H1 (cell line): Measurements from ENCODE around the gene ENPP6. TPM values are rescaled to one million over a fixed set of nuclear protein-coding genes. Genes with fewer than 3 reads are reported as not detected.

Source experiments
- CTCF ChIA-PET: fragments of 300-600 bp; sonication (Branson Sonifier 250); formaldehyde crosslinking; loops from one replicate; lab custom pipeline; 2021; ENCODE audit not compliant: partially characterized antibody; lab: Charles Lee
- POLR2A ChIA-PET: fragments of 300-600 bp; sonication (Branson Sonifier 250); formaldehyde crosslinking; loops from one replicate; lab custom pipeline; 2021; ENCODE audit warnings: inconsistent platforms; ENCODE audit not compliant: partially characterized antibody; lab: Charles Lee
- DNase-seq, 2 experiments: peaks; one replicate each; pipeline versions ENCODE4 v3.0.0 to v3.0.0-alpha.2; 2010 to 2022; ENCODE audit warnings: low spot score in 2 of 2, low read depth in 1 of 2, mixed read lengths in 1 of 2
- FAIRE-seq: peaks from 2 replicates; lab custom pipeline; 2011; peaks lifted over from hg19 to GRCh38; lab: Jason Lieb, UNC
- H2AFZ ChIP-seq: 2 replicates; pipeline ENCODE4 v1.8.1; 2012; ENCODE audit warnings: low read length, inconsistent platforms
- H2AK5ac ChIP-seq: 2 replicates; pipeline ENCODE4 v1.6.1; 2013; ENCODE audit warnings: low read depth, low read length
- H2BK120ac ChIP-seq: replicated peaks from 2 replicates; pipeline ENCODE3; 2013; ENCODE audit warnings: low read depth, low read length, inconsistent platforms
- H2BK12ac ChIP-seq: 2 replicates; pipeline ENCODE4 v1.6.1; 2013; ENCODE audit warnings: low read depth, low read length
- H2BK15ac ChIP-seq: 2 replicates; pipeline ENCODE4 v1.6.1; 2013; ENCODE audit warnings: low read length
- H2BK20ac ChIP-seq: 2 replicates; pipeline ENCODE4 v1.6.1; 2013; ENCODE audit warnings: low read length
- H2BK5ac ChIP-seq: 2 replicates; pipeline ENCODE4 v1.6.1; 2013; ENCODE audit warnings: low read depth, low read length
- H3K14ac ChIP-seq: 2 replicates; pipeline ENCODE4 v1.6.1; 2013; ENCODE audit warnings: inconsistent platforms; ENCODE audit not compliant: insufficient read length
- H3K18ac ChIP-seq: 2 replicates; pipeline ENCODE4 v1.6.1; 2013; ENCODE audit warnings: low read length; ENCODE audit errors: extremely low read depth
- H3K23ac ChIP-seq: 2 replicates; pipeline ENCODE4 v1.6.1; 2013; ENCODE audit warnings: inconsistent platforms; ENCODE audit not compliant: insufficient read length
- H3K23me2 ChIP-seq: 2 replicates; pipeline ENCODE4 v1.6.1; 2013; ENCODE audit warnings: low read depth, low read length
- H3K27ac ChIP-seq: 2 replicates; pipeline ENCODE4 v1.6.1; 2011; ENCODE audit warnings: low read depth, low read length, inconsistent platforms
- H3K27me3 ChIP-seq, 4 experiments: replicated peaks in 1 of 4; 1 replicate in 1 of 4; 2 replicates in 3 of 4; pipeline versions ENCODE4 v1.6.1 to v1.8.1; 2011 to 2013; ENCODE audit warnings: low read length in 3 of 4, mild to moderate bottlenecking in 3 of 4, inconsistent platforms in 2 of 4, mixed read lengths in 2 of 4, moderate library complexity in 1 of 4; ENCODE audit not compliant: control insufficient read depth in 3 of 4, insufficient read depth in 3 of 4; ENCODE audit errors: extremely low read depth in 1 of 4
- H3K36me3 ChIP-seq, 4 experiments: 2 replicates each; pipeline versions ENCODE4 v1.6.1 to v1.8.1; 2011 to 2013; ENCODE audit warnings: mild to moderate bottlenecking in 4 of 4, low read length in 3 of 4, moderate library complexity in 2 of 4, control low read depth in 1 of 4, inconsistent platforms in 1 of 4; ENCODE audit not compliant: insufficient read depth in 4 of 4, control insufficient read depth in 2 of 4
- H3K4ac ChIP-seq: replicated peaks from 2 replicates; pipeline ENCODE3; 2013; ENCODE audit warnings: low read length, low read depth, mixed read lengths, inconsistent platforms; ENCODE audit not compliant: insufficient read length
- H3K4me1 ChIP-seq, 4 experiments: replicated peaks in 1 of 4; 1 replicate in 1 of 4; 2 replicates in 3 of 4; pipeline versions ENCODE4 v1.6.1 to v1.8.1; 2011 to 2013; ENCODE audit warnings: low read length in 3 of 4, inconsistent platforms in 2 of 4, mixed read lengths in 1 of 4; ENCODE audit not compliant: insufficient read depth in 4 of 4, control insufficient read depth in 3 of 4
- H3K4me2 ChIP-seq, 2 experiments: 2 replicates each; pipeline versions ENCODE4 v1.6.1 to v1.8.1; 2011 to 2013; ENCODE audit warnings: low read depth in 2 of 2, low read length in 2 of 2, control low read depth in 1 of 2, inconsistent platforms in 1 of 2, mild to moderate bottlenecking in 1 of 2; ENCODE audit not compliant: insufficient read depth in 1 of 2
- H3K4me3 ChIP-seq, 4 experiments: fragments of 200-600, 300-600 bp in 1 of 4; sonication (generic), shearing (Covaris generic), sonication (Bioruptor Twin) in 1 of 4; 2 replicates each; pipeline versions ENCODE4 v1.5.1 to v1.8.1; 2011 to 2016; ENCODE audit warnings: low read length in 4 of 4, low read depth in 3 of 4, control low read depth in 2 of 4, inconsistent platforms in 2 of 4, mild to moderate bottlenecking in 2 of 4, mixed read lengths in 1 of 4, moderate library complexity in 1 of 4; ENCODE audit not compliant: insufficient read depth in 2 of 4; ENCODE audit errors: extremely low read depth in 1 of 4
- H3K56ac ChIP-seq: replicated peaks from 2 replicates; pipeline ENCODE3; 2013; ENCODE audit warnings: low read depth, mild to moderate bottlenecking, mixed read lengths, low read length, inconsistent platforms; ENCODE audit not compliant: insufficient read length
- H3K79me1 ChIP-seq: 2 replicates; pipeline ENCODE4 v1.6.1; 2013; ENCODE audit warnings: low read depth, low read length, control low read depth
- H3K79me2 ChIP-seq, 2 experiments: 2 replicates each; pipeline versions ENCODE4 v1.6.1 to v1.8.1; 2012 to 2013; ENCODE audit warnings: low read length in 2 of 2, mild to moderate bottlenecking in 2 of 2, inconsistent platforms in 1 of 2; ENCODE audit not compliant: insufficient read depth in 2 of 2, control insufficient read depth in 1 of 2
- H3K9ac ChIP-seq, 4 experiments: replicated peaks in 1 of 4; 1 replicate in 1 of 4; 2 replicates in 3 of 4; pipeline versions ENCODE4 v1.6.1 to v1.8.1; 2011 to 2013; ENCODE audit warnings: low read depth in 3 of 4, low read length in 3 of 4, control low read depth in 2 of 4, mild to moderate bottlenecking in 2 of 4, moderate library complexity in 2 of 4, inconsistent platforms in 1 of 4; ENCODE audit errors: extremely low read depth in 1 of 4
- H3K9me3 ChIP-seq, 2 experiments: 2 replicates each; pipeline versions ENCODE4 v1.6.1 to v1.8.1; 2012 to 2013; ENCODE audit warnings: mild to moderate bottlenecking in 2 of 2, moderate library complexity in 2 of 2, control low read depth in 1 of 2, inconsistent platforms in 1 of 2, low read depth in 1 of 2, low read length in 1 of 2, mixed read lengths in 1 of 2; ENCODE audit not compliant: insufficient read depth in 2 of 2
- H4K20me1 ChIP-seq, 2 experiments: replicated peaks in 1 of 2; 2 replicates each; pipeline versions ENCODE3 to v1.8.1; 2011 to 2013; ENCODE audit warnings: inconsistent platforms in 2 of 2, low read length in 2 of 2, mild to moderate bottlenecking in 1 of 2; ENCODE audit not compliant: insufficient read depth in 2 of 2, control insufficient read depth in 1 of 2
- H4K5ac ChIP-seq: 2 replicates; pipeline ENCODE4 v1.6.1; 2013; ENCODE audit warnings: low read length, low read depth, mixed read lengths, inconsistent platforms; ENCODE audit not compliant: insufficient read length
- H4K8ac ChIP-seq: 2 replicates; pipeline ENCODE4 v1.8.0; 2013; ENCODE audit warnings: mild to moderate bottlenecking, moderate library complexity, low read length, inconsistent platforms; ENCODE audit not compliant: insufficient read depth; ENCODE audit errors: extremely low read depth
- H4K91ac ChIP-seq: replicated peaks from 2 replicates; pipeline ENCODE3; 2013; ENCODE audit warnings: low read length, mixed read lengths, inconsistent platforms; ENCODE audit not compliant: insufficient read length
- ASH2L ChIP-seq: fragments of 200-600, 300-600 bp; sonication (generic); IDR thresholded peaks from one replicate; pipeline ENCODE4 v1.7.1; 2017; ENCODE audit warnings: low read length
- CTCF ChIP-seq, 3 experiments: IDR thresholded peaks; 1 replicate in 2 of 3; 2 replicates in 1 of 3; pipeline versions ENCODE4 v1.5.1 to v1.6.1; 2011; ENCODE audit warnings: low read length in 3 of 3, mild to moderate bottlenecking in 3 of 3, inconsistent platforms in 2 of 3, low read depth in 1 of 3, moderate library complexity in 1 of 3; ENCODE audit not compliant: insufficient read depth in 1 of 3; ENCODE audit errors: control extremely low read depth in 1 of 3
- E2F6 ChIP-seq: IDR thresholded peaks from 2 replicates; pipeline ENCODE4 v1.6.1; 2012; ENCODE audit warnings: inconsistent platforms
- EZH2 ChIP-seq: fragments of 200-600 bp; sonication (generic); IDR thresholded peaks from 2 replicates; pipeline ENCODE4 v1.7.1; 2012; ENCODE audit warnings: low read depth, mild to moderate bottlenecking, moderate library complexity, low read length, inconsistent platforms; ENCODE audit not compliant: severe bottlenecking
- TAF7 ChIP-seq: optimal IDR thresholded peaks from 2 replicates; pipeline ENCODE3; 2011; ENCODE audit warnings: low read depth, mild to moderate bottlenecking, inconsistent platforms, low read length, moderate library complexity, borderline replicate concordance
- ZNF274 ChIP-seq: IDR thresholded peaks from 2 replicates; pipeline ENCODE4 v1.7.0; 2012; ENCODE audit warnings: low read length, borderline replicate concordance; ENCODE audit errors: extremely low read depth
- WGBS, 2 experiments: shearing (Covaris generic) in 1 of 2; methylation state at CpG; one replicate each; pipeline versions ENCODE4 v1.1.6 to v1.1.7; 2013 to 2015; ENCODE audit warnings: low lambda C conversion rate in 2 of 2, mixed read lengths in 2 of 2, inconsistent platforms in 1 of 2, low coverage in 1 of 2, missing lambda C conversion rate in 1 of 2; ENCODE audit not compliant: insufficient replicate concordance in 2 of 2, insufficient coverage in 1 of 2, insufficient read length in 1 of 2; ENCODE audit errors: extremely low coverage in 1 of 2, missing lambda C conversion rate in 1 of 2; 5-methylcytosine and 5-hydroxymethylcytosine counted together
- polyA plus RNA-seq, 7 experiments: library from polyadenylated mRNA; depleted of rRNA in 3 of 7; stranded (reverse) in 5 of 7; unstranded in 2 of 7; fragments of >200 nt in 5 of 7; fragments of 200-250 nt in 2 of 7; gene quantifications; 1 replicate in 5 of 7; 2 replicates in 1 of 7; 4 replicates in 1 of 7; pipeline versions ENCODE4 v1.2.1 to v1.2.3, GENCODE V29; 2011 to 2013; ENCODE audit warnings: missing spikeins in 2 of 7, mixed read lengths in 2 of 7
- total RNA-seq: library from RNA; stranded (reverse); fragmentation: NEBNext Ultra II Directional; extraction: Animal tissue kit (Norgen Biotek cat#: 25700); gene quantifications from 2 replicates; pipeline ENCODE4 v1.2.1, GENCODE V29; 2021
- TF ChIP-seq, protein P1 (sequence below): IDR thresholded peaks from 2 replicates; pipeline ENCODE4 v1.6.1; 2012; ENCODE audit warnings: low read length, inconsistent platforms

Gene ENPP6
- total and polyA plus RNA-seq, 2 of the 8 experiments (the other 6 are each of a cell fraction or from before 2014, with no cell fraction given), result 0.11 to 0.20 TPM

DNA sequence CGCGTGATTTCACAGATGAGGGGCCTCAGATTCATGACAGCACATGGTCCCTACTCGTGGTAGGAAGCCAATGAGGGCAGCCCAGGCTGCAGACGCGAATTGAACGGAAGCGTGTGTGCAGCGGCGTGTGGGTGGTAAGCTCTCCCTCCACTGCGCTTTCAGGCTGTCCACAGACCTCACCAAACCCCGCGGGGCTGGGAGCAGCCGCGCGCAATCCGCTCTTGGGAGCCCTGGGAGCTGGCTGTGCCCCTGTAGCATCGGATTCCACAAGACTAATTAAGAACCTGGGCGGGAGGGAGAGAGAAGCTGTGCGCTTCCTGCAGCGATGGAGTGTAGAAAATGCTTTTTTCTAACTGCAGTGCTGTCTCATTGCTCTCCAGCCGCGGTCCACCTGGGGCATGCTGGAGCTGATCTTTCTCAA, 177.7 kb downstream of the ENPP6 start:
- Histone ChIP-seq H3K36me3 (no peaks in the 10 kb centered on the region), H2BK12ac (peak overlapping the region; percentile 75; the same call in 1 of the 2 replicates), H3K27me3 (peaks cover 1 to 17% (median 10%) of the 10 kb centered on the region in 4 experiments; a peak in 6 of 7 replicates), H2BK20ac (no peak overlapping the region), H3K4ac (no peak overlapping the region), H3K23me2 (peaks cover 2% of the 10 kb centered on the region; the same call in 1 of the 2 replicates), H4K8ac (peak overlapping the region; percentile 83; the same call in 1 of the 2 replicates), H3K14ac (no peak overlapping the region), H3K4me1 (peaks cover 0 to 5% (median 2%) of the 10 kb centered on the region in 4 experiments; a peak in 3 of 7 replicates), H4K91ac (no peak overlapping the region), H3K4me3 (peak overlapping the region in 3 of 4 experiments; percentile 5 to 52 (median 16); a peak in 4 of 8 replicates), H4K20me1 (no peaks in the 10 kb centered on the region), H3K23ac (no peak overlapping the region), H2AK5ac (no peak overlapping the region), H2BK15ac (no peak overlapping the region; the same call in 1 of the 2 replicates), H2AFZ (peak overlapping the region; percentile 93), H3K79me2 (no peaks in the 10 kb centered on the region), H2BK120ac (no peak overlapping the region), H3K18ac (no peak overlapping the region; the same call in 1 of the 2 replicates), H3K27ac (no peak overlapping the region), H2BK5ac (no peak overlapping the region; the same call in 1 of the 2 replicates), H3K9me3 (peaks cover 0 to 6% of the 10 kb centered on the region in 2 experiments; a peak in 1 of 4 replicates), H3K4me2 (peak overlapping the region; percentile 57 to 58), H3K79me1 (no peaks in the 10 kb centered on the region), H4K5ac (no peak overlapping the region), H3K56ac (no peak overlapping the region), H3K9ac (no peak overlapping the region; a peak in 2 of 7 replicates)
- 20% methylated on average over 22 of the region's 22 CpGs; no CpG with 5 or more reads in 1 of the 2 experiments for WGBS, 2 experiments
- ChIA-PET POLR2A (interaction anchor here (0.7 kb wide), 1 partner anchor 9 kb away, joined by 3 read pairs; no protein-coding TSS in a partner anchor), CTCF (interaction anchor here (0.6 to 3.4 kb wide), 4 partner anchors 11 to 185 kb away, joined by 3 to 13 read pairs (median 4); no protein-coding TSS in a partner anchor)
- peak in 1 of 2 experiments; percentile 58 for DNase-seq
- FAIRE-seq, result no peak
- TF ChIP-seq E2F6 (peak; percentile 67), ASH2L (no peak), ZNF274 (no peak), TAF7 (no peak), EZH2 (peak; percentile 31), CTCF (IDR thresholded peaks at IDR 0.05; ENCODE audit: control extremely low read depth in 1 of 3, insufficient read depth in 1 of 3, low read depth in 1 of 3, low read length in 3 of 3) (peak in 1 of 3 experiments; percentile 1; a peak in 1 of 4 replicates)
- TF ChIP-seq, protein P1, sequence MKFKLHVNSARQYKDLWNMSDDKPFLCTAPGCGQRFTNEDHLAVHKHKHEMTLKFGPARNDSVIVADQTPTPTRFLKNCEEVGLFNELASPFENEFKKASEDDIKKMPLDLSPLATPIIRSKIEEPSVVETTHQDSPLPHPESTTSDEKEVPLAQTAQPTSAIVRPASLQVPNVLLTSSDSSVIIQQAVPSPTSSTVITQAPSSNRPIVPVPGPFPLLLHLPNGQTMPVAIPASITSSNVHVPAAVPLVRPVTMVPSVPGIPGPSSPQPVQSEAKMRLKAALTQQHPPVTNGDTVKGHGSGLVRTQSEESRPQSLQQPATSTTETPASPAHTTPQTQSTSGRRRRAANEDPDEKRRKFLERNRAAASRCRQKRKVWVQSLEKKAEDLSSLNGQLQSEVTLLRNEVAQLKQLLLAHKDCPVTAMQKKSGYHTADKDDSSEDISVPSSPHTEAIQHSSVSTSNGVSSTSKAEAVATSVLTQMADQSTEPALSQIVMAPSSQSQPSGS, result no peak
